Right lobe of liver (tissue), 5 donors: ENCODE results near the gene CAMKK1. TPM values are rescaled to one million over a fixed set of nuclear protein-coding genes. Genes with fewer than 3 reads are reported as not detected.

ENCODE experiments used
- total RNA-seq, 6 experiments: library from RNA; depleted of rRNA in 2 of 6; stranded (reverse); fragments of >200 nt in 2 of 6; fragmentation: NEBNext Ultra II Directional in 3 of 6; extraction: Animal tissue kit (Norgen Biotek cat#: 25700) in 3 of 6; gene quantifications; one replicate each; pipeline versions ENCODE4 v1.1.0 to v1.2.4, GENCODE V29; 2016 to 2023
- donor health status: DM: no; HTN: no; CAD: no.
- donor health status: DM: no; HTN: no; CAD: no.
- donor health status: DM: no; HTN: yes; CAD: no.
- donor health status: DM: no; HTN: yes; CAD: no.

Gene CAMKK1
- total RNA-seq, 6 experiments from 2014 or later, result 0.35 to 1.1 (median 0.47) TPM

Other genes with a start within 250 kb of the CAMKK1 start
- gene TAX1BP3, start 224.5 kb downstream of the CAMKK1 start, total RNA-seq, result 10 to 100 TPM in 4 of 6 experiments, 1 to 10 TPM in 2; 8.1 to 60.9 (median 34.7) TPM
- 10 to 100 TPM; 19.7 to 27.7 (median 24.4) TPM for gene EMC6, start 224.2 kb downstream of the CAMKK1 start, total RNA-seq
- gene P2RX5, start 196.9 kb downstream of the CAMKK1 start, total RNA-seq, result 1 to 10 TPM in 1 of 6 experiments, under 1 TPM in 5; 0.13 to 1.1 (median 0.40) TPM
- 1 to 10 TPM in 1 of 6 experiments, under 1 TPM in 4, not detected in 1; 0.07 to 1.1 (median 0.27) TPM for gene HASPIN, start 169.2 kb downstream of the CAMKK1 start, total RNA-seq
- 1 to 10 TPM; 5.4 to 7.7 (median 5.8) TPM for gene ITGAE, start 91.9 kb downstream of the CAMKK1 start, total RNA-seq
- gene NCBP3, start 46.8 kb downstream of the CAMKK1 start, total RNA-seq, result 10 to 100 TPM in 4 of 6 experiments, 1 to 10 TPM in 2; 8.6 to 15.1 (median 10.5) TPM
- under 1 TPM in 5 of 6 experiments, not detected in 1; 0.50 to 0.78 (median 0.58) TPM for gene P2RX1, start 23.4 kb upstream of the CAMKK1 start, total RNA-seq
- 1 to 10 TPM; 1.5 to 4.3 (median 2.3) TPM for gene ATP2A3, start 71.4 kb upstream of the CAMKK1 start, total RNA-seq
- 10 to 100 TPM; 17.1 to 24.9 (median 21.0) TPM for gene ZZEF1, start 250.0 kb upstream of the CAMKK1 start, total RNA-seq